Measurements from ENCODE around the gene HMSD.

GRCh38 chr18:63982361-63982760 lies 33.3 kb downstream of the HMSD start:
- TF ChIP-seq EP300 (IDR thresholded peaks at IDR 0.05; ENCODE audit: borderline replicate concordance): no peak
- TF ChIP-seq USF1 (IDR thresholded peaks at IDR 0.05): no peak
